ENCODE results near the gene SERPINA1.

DNA sequence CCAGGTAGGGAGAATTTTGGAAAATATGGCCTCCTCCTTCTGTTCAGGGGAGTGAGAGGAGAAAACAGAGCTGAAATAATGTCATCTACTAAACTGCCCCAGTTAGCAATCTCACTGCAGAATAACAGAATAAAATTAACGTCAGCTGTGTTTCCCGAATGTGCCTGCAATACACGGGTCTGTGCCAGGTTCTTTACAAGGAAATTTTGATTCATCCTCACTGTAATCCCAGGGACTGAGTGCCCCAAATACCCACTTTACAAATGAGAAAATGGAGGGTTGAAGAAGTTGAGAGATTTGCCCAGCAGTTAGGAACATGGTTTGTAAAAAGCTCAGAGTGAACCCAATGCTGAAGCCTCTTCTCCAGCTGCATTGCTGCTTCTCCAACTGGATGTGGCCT is 44.0 kb downstream of the SERPINA1 start:
- TF ChIP-seq, protein P1, sequence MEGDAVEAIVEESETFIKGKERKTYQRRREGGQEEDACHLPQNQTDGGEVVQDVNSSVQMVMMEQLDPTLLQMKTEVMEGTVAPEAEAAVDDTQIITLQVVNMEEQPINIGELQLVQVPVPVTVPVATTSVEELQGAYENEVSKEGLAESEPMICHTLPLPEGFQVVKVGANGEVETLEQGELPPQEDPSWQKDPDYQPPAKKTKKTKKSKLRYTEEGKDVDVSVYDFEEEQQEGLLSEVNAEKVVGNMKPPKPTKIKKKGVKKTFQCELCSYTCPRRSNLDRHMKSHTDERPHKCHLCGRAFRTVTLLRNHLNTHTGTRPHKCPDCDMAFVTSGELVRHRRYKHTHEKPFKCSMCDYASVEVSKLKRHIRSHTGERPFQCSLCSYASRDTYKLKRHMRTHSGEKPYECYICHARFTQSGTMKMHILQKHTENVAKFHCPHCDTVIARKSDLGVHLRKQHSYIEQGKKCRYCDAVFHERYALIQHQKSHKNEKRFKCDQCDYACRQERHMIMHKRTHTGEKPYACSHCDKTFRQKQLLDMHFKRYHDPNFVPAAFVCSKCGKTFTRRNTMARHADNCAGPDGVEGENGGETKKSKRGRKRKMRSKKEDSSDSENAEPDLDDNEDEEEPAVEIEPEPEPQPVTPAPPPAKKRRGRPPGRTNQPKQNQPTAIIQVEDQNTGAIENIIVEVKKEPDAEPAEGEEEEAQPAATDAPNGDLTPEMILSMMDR (IDR thresholded peaks at IDR 0.05), result no peak
- TF ChIP-seq EZH2 (IDR thresholded peaks at IDR 0.05), result no peak
